Measurements from ENCODE around the gene TAF7.

GRCh38 chr5:141328231-141328630 is 7.6 kb upstream of the TAF7 start:
- no peak for TF ChIP-seq REST (IDR thresholded peaks at IDR 0.05; ENCODE audit: low read depth)
- no peak for TF ChIP-seq EGR1 (IDR thresholded peaks at IDR 0.05)
- TF ChIP-seq YY1 (IDR thresholded peaks at IDR 0.05; ENCODE audit: low read depth) = no peak
- no peak for TF ChIP-seq RAD21 (IDR thresholded peaks at IDR 0.05; ENCODE audit: low read depth)
- no peak for TF ChIP-seq CEBPB (IDR thresholded peaks at IDR 0.05)
